MCF 10A (cell line): Measurements from ENCODE around the gene ALS2CL. TPM values are rescaled to one million over a fixed set of nuclear protein-coding genes. Genes with fewer than 3 reads are reported as not detected.
A peak's percentile ranks its signal among the peaks of the same experiment; 100 is the strongest.

Source experiments
- BruUV-seq: library from RNA; stranded (reverse); fragments of 400-500 nt; replicated peaks from 2 replicates; lab custom pipeline; 2021; lab: Mats Ljungman, UMichigan
- CTCF ChIA-PET: fragments of 300-600 bp; sonication (Branson Sonifier 250); formaldehyde crosslinking; extraction: SDS; loops from one replicate; lab custom pipeline; 2021; ENCODE audit warnings: antibody characterized with exemption, inconsistent platforms; lab: Yijun Ruan, JAX
- POLR2A ChIA-PET: fragments of 300-600, 350-650 bp; sonication (Branson Sonifier 250); formaldehyde crosslinking; extraction: SDS; loops from one replicate; lab custom pipeline; 2020; ENCODE audit warnings: antibody characterized with exemption, inconsistent platforms; lab: Yijun Ruan, JAX
- DNase-seq: peaks from one replicate; pipeline ENCODE4 v3.0.0-alpha.2; 2018; ENCODE audit not compliant: unreplicated experiment
- H3K27ac Mint-ChIP-seq: one replicate; pipeline ENCODE4 v1.8.0; 2022; ENCODE audit warnings: mild to moderate bottlenecking, low read depth, mixed read lengths; ENCODE audit not compliant: unreplicated experiment
- H3K27me3 Mint-ChIP-seq: one replicate; pipeline ENCODE4 v1.8.0; 2022; ENCODE audit warnings: mixed read lengths; ENCODE audit not compliant: insufficient read depth, unreplicated experiment
- H3K36me3 Mint-ChIP-seq: one replicate; pipeline ENCODE4 v1.8.0; 2022; ENCODE audit warnings: mild to moderate bottlenecking, moderate library complexity, mixed read lengths; ENCODE audit not compliant: insufficient read depth, unreplicated experiment
- H3K4me1 Mint-ChIP-seq: one replicate; pipeline ENCODE4 v1.8.0; 2022; ENCODE audit warnings: mixed read lengths; ENCODE audit not compliant: insufficient read depth, unreplicated experiment
- H3K4me3 Mint-ChIP-seq: one replicate; pipeline ENCODE4 v1.8.0; 2022; ENCODE audit warnings: mild to moderate bottlenecking, moderate library complexity, mixed read lengths; ENCODE audit not compliant: unreplicated experiment
- H3K9me3 Mint-ChIP-seq: one replicate; pipeline ENCODE4 v1.8.0; 2022; ENCODE audit warnings: mixed read lengths; ENCODE audit not compliant: unreplicated experiment
- CTCF ChIP-seq: fragments of 200-600 bp; IDR thresholded peaks from one replicate; pipeline ENCODE4 v1.8.0; 2022; ENCODE audit warnings: antibody characterized with exemption, mild to moderate bottlenecking; ENCODE audit not compliant: unreplicated experiment
- intact Hi-C: fragments of 100-400 bp; cut with micrococcal nuclease; formaldehyde crosslinking; loops from 2 replicates; pipeline ENCODE4 v1.14.1; 2022
- total RNA-seq: library from RNA; stranded (reverse); gene quantifications from 2 replicates; pipeline ENCODE4 v1.2.3, GENCODE V29; 2022

Gene ALS2CL
- total RNA-seq, 1 experiment from 2014 or later = 95.5 TPM

- intact Hi-C loops = no loop called here
- ChIA-PET CTCF (interaction anchor here (1.0 to 1.9 kb wide), 3 partner anchors 10 to 185 kb away, joined by 3 to 8 read pairs (median 4); no protein-coding TSS in a partner anchor), POLR2A (interaction anchor here (0.6 to 1.4 kb wide), 3 partner anchors 8 to 21 kb away, joined by 3 to 10 read pairs (median 5); partner anchors contain the start of gene ALS2CL)
- no peaks in the 10 kb centered on the region for H3K27me3 Mint-ChIP-seq
- TF ChIP-seq CTCF = peak; percentile 11
- peaks cover 34% of the 10 kb centered on the region for H3K36me3 Mint-ChIP-seq
- H3K4me3 Mint-ChIP-seq = no peak overlapping the region
- H3K4me1 Mint-ChIP-seq = no peaks in the 10 kb centered on the region
- H3K9me3 Mint-ChIP-seq = no peaks in the 10 kb centered on the region
- H3K27ac Mint-ChIP-seq = no peak overlapping the region
- no TSS peak for BruUV-seq
- DNase-seq = no peak
Measured at GRCh38 chr3:46674031-46674845, 19.2 kb downstream of the ALS2CL start.

DNA sequence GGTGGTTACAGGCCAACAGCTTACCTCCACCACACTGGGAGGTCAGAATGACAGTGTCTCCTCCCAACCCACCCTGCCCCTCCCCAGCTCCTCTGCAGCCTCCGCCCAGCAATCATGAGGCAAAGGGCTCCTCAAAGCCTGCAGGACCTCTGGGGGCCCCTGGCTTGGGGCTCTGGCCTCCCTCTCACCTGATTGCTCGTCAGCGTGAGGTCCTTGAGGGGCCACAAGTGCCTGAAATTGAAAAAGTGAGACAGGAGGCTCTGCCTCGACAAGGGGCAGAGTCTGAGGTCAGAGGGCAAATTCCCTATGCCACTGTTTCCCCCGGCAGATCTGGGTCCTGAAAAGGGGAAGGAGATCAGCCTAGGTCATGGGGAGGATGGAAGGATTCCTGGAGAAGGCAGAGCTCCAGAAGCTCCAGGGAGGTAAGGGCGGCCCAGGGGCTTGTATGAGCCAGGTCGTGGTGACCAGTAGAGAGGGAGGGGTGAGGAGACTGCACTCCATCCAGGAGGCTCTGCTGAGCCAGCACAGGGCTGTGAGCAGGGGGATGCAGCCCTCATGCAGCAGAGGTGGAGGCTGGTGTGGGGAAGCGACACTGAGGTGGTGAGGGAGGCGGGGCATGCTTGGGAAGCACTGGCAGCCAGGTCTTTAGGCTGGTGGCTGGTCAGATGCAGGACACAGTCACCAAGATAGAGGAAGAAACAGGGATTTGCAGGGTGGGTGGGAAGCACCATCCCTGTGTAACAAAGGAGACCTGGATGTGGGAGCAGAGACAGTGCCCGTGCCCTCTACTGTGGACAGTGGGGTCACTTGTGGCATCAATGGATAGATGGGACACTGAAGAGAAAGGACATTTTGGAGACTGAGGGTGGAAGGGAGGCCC lies 20.1 kb downstream of the ALS2CL start:
- ChIA-PET POLR2A (interaction anchor here (0.6 to 1.4 kb wide), 4 partner anchors 7 to 22 kb away, joined by 3 to 10 read pairs (median 4); partner anchors contain the start of gene ALS2CL), CTCF (interaction anchor here (1.0 to 1.2 kb wide), 2 partner anchors 9 to 185 kb away, joined by 3 to 8 read pairs; no protein-coding TSS in a partner anchor)
- H3K27me3 Mint-ChIP-seq = no peaks in the 10 kb centered on the region

DNA sequence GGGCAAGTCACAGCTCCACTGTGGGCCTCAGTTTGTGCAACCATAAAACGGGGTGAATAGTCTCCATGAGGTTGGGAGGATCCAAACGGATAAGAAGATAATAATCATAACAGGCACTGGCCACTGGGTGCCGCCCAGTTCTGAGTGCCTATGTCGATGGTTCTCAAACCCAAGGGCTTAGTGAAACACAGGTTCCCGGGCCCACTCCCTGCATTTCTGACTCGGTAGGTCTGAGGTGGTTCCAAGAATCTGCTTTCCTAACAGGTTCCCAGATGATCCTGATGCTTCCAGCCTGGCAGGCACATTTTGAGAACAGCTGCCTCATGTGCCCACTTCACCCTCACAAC lies 21.2 kb downstream of the ALS2CL start:
- no peak overlapping the region for H3K27ac Mint-ChIP-seq
- POLR2A ChIA-PET = no interaction called here
- no TSS peak for BruUV-seq
- peaks cover 45% of the 10 kb centered on the region for H3K36me3 Mint-ChIP-seq
- no peaks in the 10 kb centered on the region for H3K9me3 Mint-ChIP-seq
- no peak for TF ChIP-seq CTCF
- DNase-seq = no peak
- H3K27me3 Mint-ChIP-seq = no peaks in the 10 kb centered on the region
- H3K4me3 Mint-ChIP-seq = no peak overlapping the region
- H3K4me1 Mint-ChIP-seq = no peaks in the 10 kb centered on the region
- intact Hi-C loops = no loop called here
- CTCF ChIA-PET = interaction anchor here (0.6 to 4.1 kb wide), 2 partner anchors 184 to 1210 kb away, joined by 3 to 18 read pairs; no protein-coding TSS in a partner anchor

More for the DNA sequence above, 20.1 kb downstream of the ALS2CL start:
- no TSS peak for BruUV-seq
- intact Hi-C loops = no loop called here
- no peaks in the 10 kb centered on the region for H3K4me1 Mint-ChIP-seq
- no peak overlapping the region for H3K4me3 Mint-ChIP-seq
- no peaks in the 10 kb centered on the region for H3K9me3 Mint-ChIP-seq
- no peak overlapping the region for H3K27ac Mint-ChIP-seq
- no peak for TF ChIP-seq CTCF
- H3K36me3 Mint-ChIP-seq = peaks cover 36% of the 10 kb centered on the region
- DNase-seq = no peak
